Type B pancreatic cell (in vitro differentiated cells): Measurements from ENCODE around the gene FRS3. TPM values are rescaled to one million over a fixed set of nuclear protein-coding genes. Genes with fewer than 3 reads are reported as not detected.

ENCODE experiments used
- DNase-seq: peaks from one replicate; pipeline ENCODE4 v3.0.0; 2021; ENCODE audit warnings: mixed read lengths; ENCODE audit not compliant: unreplicated experiment; ENCODE audit errors: extremely low spot score
- H3K27ac Mint-ChIP-seq: 2 replicates; pipeline ENCODE4 v1.8.0; 2021; ENCODE audit warnings: mild to moderate bottlenecking, mixed read lengths
- H3K27me3 Mint-ChIP-seq: 2 replicates; pipeline ENCODE4 v1.8.0; 2021; ENCODE audit warnings: mixed read lengths
- H3K36me3 Mint-ChIP-seq: 2 replicates; pipeline ENCODE4 v1.8.0; 2021; ENCODE audit warnings: mixed read lengths
- H3K4me1 Mint-ChIP-seq: one replicate; pipeline ENCODE4 v1.8.0; 2021; ENCODE audit warnings: mixed read lengths; ENCODE audit not compliant: unreplicated experiment
- H3K4me3 Mint-ChIP-seq: 2 replicates; pipeline ENCODE4 v1.8.0; 2021; ENCODE audit warnings: mild to moderate bottlenecking, mixed read lengths
- H3K9me3 Mint-ChIP-seq: 2 replicates; pipeline ENCODE4 v1.8.0; 2021; ENCODE audit warnings: mixed read lengths
- CTCF ChIP-seq: fragments of 200-600 bp; sonication (generic); conservative IDR thresholded peaks from 2 replicates; pipeline ENCODE4 v1.5.0; 2021; ENCODE audit warnings: antibody characterized with exemption, mild to moderate bottlenecking
- total RNA-seq: library from RNA; stranded (reverse); gene quantifications from 2 replicates; pipeline ENCODE4 v1.2.1, GENCODE V29; 2021; ENCODE audit warnings: low replicate concordance

The FRS3 gene
- total RNA-seq, 1 donor from 2014 or later = 7.0 TPM

- Mint-ChIP-seq H3K4me1 (peaks cover 8% of the 10 kb centered on the region), H3K9me3 (no peaks in the 10 kb centered on the region), H3K27ac (no peak overlapping the region), H3K27me3 (peaks cover 10% of the 10 kb centered on the region), H3K4me3 (no peak overlapping the region), H3K36me3 (no peaks in the 10 kb centered on the region)
- TF ChIP-seq CTCF = no peak
- DNase-seq = no peak
Measured at GRCh38 chr6:41726876-41727275, 52.8 kb downstream of the FRS3 start.

- Mint-ChIP-seq H3K27ac (no peak overlapping the region), H3K36me3 (no peaks in the 10 kb centered on the region), H3K4me1 (peaks cover 12% of the 10 kb centered on the region), H3K27me3 (no peaks in the 10 kb centered on the region), H3K4me3 (no peak overlapping the region), H3K9me3 (no peaks in the 10 kb centered on the region)
- no peak for TF ChIP-seq CTCF
- no peak for DNase-seq
Measured at GRCh38 chr6:41724586-41725501, 54.9 kb downstream of the FRS3 start.

- peaks cover 12% of the 10 kb centered on the region for H3K4me1 Mint-ChIP-seq
- no peaks in the 10 kb centered on the region for H3K36me3 Mint-ChIP-seq
- no peaks in the 10 kb centered on the region for H3K9me3 Mint-ChIP-seq
- TF ChIP-seq CTCF = no peak
- DNase-seq = no peak
- no peak overlapping the region for H3K27ac Mint-ChIP-seq
- no peaks in the 10 kb centered on the region for H3K27me3 Mint-ChIP-seq
- no peak overlapping the region for H3K4me3 Mint-ChIP-seq
Measured at GRCh38 chr6:41724228-41724580, 55.5 kb downstream of the FRS3 start.

- no peaks in the 10 kb centered on the region for H3K36me3 Mint-ChIP-seq
- no peak for DNase-seq
- no peaks in the 10 kb centered on the region for H3K9me3 Mint-ChIP-seq
- no peak overlapping the region for H3K4me3 Mint-ChIP-seq
- TF ChIP-seq CTCF = no peak
- H3K27me3 Mint-ChIP-seq = no peaks in the 10 kb centered on the region
- H3K4me1 Mint-ChIP-seq = peaks cover 12% of the 10 kb centered on the region
- no peak overlapping the region for H3K27ac Mint-ChIP-seq
Measured at GRCh38 chr6:41723530-41724227, 56.0 kb downstream of the FRS3 start.

- no peak for DNase-seq
- Mint-ChIP-seq H3K36me3 (no peaks in the 10 kb centered on the region), H3K27ac (no peak overlapping the region), H3K4me3 (no peak overlapping the region), H3K4me1 (peaks cover 12% of the 10 kb centered on the region), H3K9me3 (no peaks in the 10 kb centered on the region), H3K27me3 (no peaks in the 10 kb centered on the region)
- no peak for TF ChIP-seq CTCF
Measured at GRCh38 chr6:41722969-41723529, 56.7 kb downstream of the FRS3 start.
